Choroid plexus epithelial cell (primary cell): Measurements from ENCODE around the gene NPB.
A peak's percentile ranks its signal among the peaks of the same experiment; 100 is the strongest.

Source experiments
- DNase-seq: peaks from one replicate; pipeline ENCODE4 v3.0.0-alpha.2; 2010; ENCODE audit warnings: low read depth
- H3K4me3 ChIP-seq: 2 replicates; pipeline ENCODE4 v1.5.1; 2011; ENCODE audit warnings: low read depth, mild to moderate bottlenecking, control low read depth, low read length, moderate library complexity
- CTCF ChIP-seq: conservative IDR thresholded peaks from 2 replicates; pipeline ENCODE4 v1.5.1; 2011; ENCODE audit warnings: low read depth, mild to moderate bottlenecking, control low read depth, inconsistent platforms, low read length, moderate library complexity

Gene NPB

GRCh38 chr17:81926451-81927151 is 24.6 kb downstream of the NPB start:
- peak overlapping the region; percentile 77 for H3K4me3 ChIP-seq
- no peak for TF ChIP-seq CTCF
- peak; percentile 64 for DNase-seq

- TF ChIP-seq CTCF: no peak
- no peak for DNase-seq
- peak overlapping the region; percentile 77 for H3K4me3 ChIP-seq
These were observed 25.2 kb downstream of the NPB start for GRCh38 chr17:81927152-81927652.

GRCh38 chr17:81927653-81928543 is 25.9 kb downstream of the NPB start, which contains the start of gene MAFG:
Gene MAFG (minus strand): TSS chr17:81927735. CDS start chr17:81923185, 4,550 bp downstream.
- H3K4me3 ChIP-seq: peak within 1 kb of the TSS; percentile 77
- peak; percentile 28 for TF ChIP-seq CTCF
- DNase-seq: peak; percentile 95

GRCh38 chr17:81928544-81929252 is 26.7 kb downstream of the NPB start:
- TF ChIP-seq CTCF: no peak
- H3K4me3 ChIP-seq: peak overlapping the region; percentile 77
- DNase-seq: no peak

- H3K4me3 ChIP-seq: no peak overlapping the region
- no peak for DNase-seq
- no peak for TF ChIP-seq CTCF
These were observed 27.5 kb downstream of the NPB start for GRCh38 chr17:81929253-81930141.
